ENCODE measurements around the gene EVC2. TPM values are rescaled to one million over a fixed set of nuclear protein-coding genes. Genes with fewer than 3 reads are reported as not detected.

The EVC2 gene, protein sequence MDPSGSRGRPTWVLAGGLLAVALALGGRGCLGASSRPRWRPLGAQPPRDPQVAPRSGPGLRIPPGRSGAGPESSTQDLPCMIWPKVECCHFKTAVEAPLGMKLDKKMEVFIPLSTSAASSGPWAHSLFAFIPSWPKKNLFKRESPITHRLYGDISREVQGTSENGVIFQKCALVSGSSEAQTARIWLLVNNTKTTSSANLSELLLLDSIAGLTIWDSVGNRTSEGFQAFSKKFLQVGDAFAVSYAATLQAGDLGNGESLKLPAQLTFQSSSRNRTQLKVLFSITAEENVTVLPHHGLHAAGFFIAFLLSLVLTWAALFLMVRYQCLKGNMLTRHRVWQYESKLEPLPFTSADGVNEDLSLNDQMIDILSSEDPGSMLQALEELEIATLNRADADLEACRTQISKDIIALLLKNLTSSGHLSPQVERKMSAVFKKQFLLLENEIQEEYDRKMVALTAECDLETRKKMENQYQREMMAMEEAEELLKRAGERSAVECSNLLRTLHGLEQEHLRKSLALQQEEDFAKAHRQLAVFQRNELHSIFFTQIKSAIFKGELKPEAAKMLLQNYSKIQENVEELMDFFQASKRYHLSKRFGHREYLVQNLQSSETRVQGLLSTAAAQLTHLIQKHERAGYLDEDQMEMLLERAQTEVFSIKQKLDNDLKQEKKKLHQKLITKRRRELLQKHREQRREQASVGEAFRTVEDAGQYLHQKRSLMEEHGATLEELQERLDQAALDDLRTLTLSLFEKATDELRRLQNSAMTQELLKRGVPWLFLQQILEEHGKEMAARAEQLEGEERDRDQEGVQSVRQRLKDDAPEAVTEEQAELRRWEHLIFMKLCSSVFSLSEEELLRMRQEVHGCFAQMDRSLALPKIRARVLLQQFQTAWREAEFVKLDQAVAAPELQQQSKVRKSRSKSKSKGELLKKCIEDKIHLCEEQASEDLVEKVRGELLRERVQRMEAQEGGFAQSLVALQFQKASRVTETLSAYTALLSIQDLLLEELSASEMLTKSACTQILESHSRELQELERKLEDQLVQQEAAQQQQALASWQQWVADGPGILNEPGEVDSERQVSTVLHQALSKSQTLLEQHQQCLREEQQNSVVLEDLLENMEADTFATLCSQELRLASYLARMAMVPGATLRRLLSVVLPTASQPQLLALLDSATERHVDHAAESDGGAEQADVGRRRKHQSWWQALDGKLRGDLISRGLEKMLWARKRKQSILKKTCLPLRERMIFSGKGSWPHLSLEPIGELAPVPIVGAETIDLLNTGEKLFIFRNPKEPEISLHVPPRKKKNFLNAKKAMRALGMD
- total RNA-seq (under 1 TPM; 0.22 to 0.98 (median 0.39) TPM), polyA plus RNA-seq (under 1 TPM in 1 of 2 donors, not detected in 1; 0.09 TPM), total RNA-seq (not detected)

GRCh38 chr4:5708449-5709206 lies at the start of gene EVC2:
EVC2 (minus strand) TSS chr4:5708559; CDS start chr4:5708513, 46 bp downstream.
- no peaks in the 10 kb centered on the region for H3K27me3 ChIP-seq (ENCODE audit: control insufficient read depth in 2 of 2, insufficient read depth in 2 of 2, low read length in 2 of 2)
- Mint-ChIP-seq H3K27me3 (peaks cover 48 to 55% (median 51%) of the 10 kb centered on the region in 5 donors), H3K36me3 (peaks cover 0 to 4% (median 1%) of the 10 kb centered on the region in 5 donors), H3K4me3 (peak within 1 kb of the TSS in 6 of 10 donors; percentile 9 to 56 (median 16)), H3K4me1 (peaks cover 0 to 17% (median 11%) of the 10 kb centered on the region in 7 donors), H3K9me3 (peaks cover 4 to 12% (median 10%) of the 10 kb centered on the region in 11 donors), H3K27ac (no peak within 1 kb of the TSS)
- DNase-seq (no peak), ATAC-seq (no peak)
- intact Hi-C loops (cut with micrococcal nuclease) = no loop called here
- peaks cover 0 to 4% (median 0%) of the 10 kb centered on the region in 3 experiments for H3K9me3 ChIP-seq (ENCODE audit: control insufficient read depth in 2 of 3, low read length in 3 of 3)
- no peak within 1 kb of the TSS for H3K27ac ChIP-seq (ENCODE audit: low read depth, low read length)
- ChIA-PET POLR2A (no interaction called here), CTCF (no interaction called here)
- H3K4me1 ChIP-seq (ENCODE audit: control insufficient read depth in 2 of 2, insufficient read depth in 2 of 2, low read length in 2 of 2) = no peaks in the 10 kb centered on the region
- H3K4me3 ChIP-seq (ENCODE audit: low read length) = no peak within 1 kb of the TSS
- no peaks in the 10 kb centered on the region for H3K36me3 ChIP-seq (ENCODE audit: control insufficient read depth in 2 of 3, insufficient read depth in 3 of 3, low read length in 3 of 3)

GRCh38 chr4:5757954-5758353 lies 49.6 kb upstream of the EVC2 start:
- Mint-ChIP-seq H3K4me1 (peaks cover 0 to 6% (median 0%) of the 10 kb centered on the region in 7 donors), H3K9me3 (peaks cover 0 to 11% (median 2%) of the 10 kb centered on the region in 11 donors), H3K4me3 (no peak overlapping the region), H3K27me3 (no peaks in the 10 kb centered on the region), H3K36me3 (no peaks in the 10 kb centered on the region), H3K27ac (no peak overlapping the region)
- no peaks in the 10 kb centered on the region for H3K27me3 ChIP-seq (ENCODE audit: control insufficient read depth in 2 of 2, insufficient read depth in 2 of 2, low read length in 2 of 2)
- ChIA-PET CTCF (no interaction called here), POLR2A (no interaction called here)
- ATAC-seq = no peak
- H3K27ac ChIP-seq (ENCODE audit: low read depth, low read length) = no peak overlapping the region
- no peaks in the 10 kb centered on the region for H3K9me3 ChIP-seq (ENCODE audit: control insufficient read depth in 2 of 3, low read length in 3 of 3)
- intact Hi-C loops (cut with micrococcal nuclease) = no loop called here
- no peak overlapping the region for H3K4me3 ChIP-seq (ENCODE audit: low read length)
- no peaks in the 10 kb centered on the region for H3K4me1 ChIP-seq (ENCODE audit: control insufficient read depth in 2 of 2, insufficient read depth in 2 of 2, low read length in 2 of 2)
- no peak for DNase-seq
- H3K36me3 ChIP-seq (ENCODE audit: control insufficient read depth in 2 of 3, insufficient read depth in 3 of 3, low read length in 3 of 3) = no peaks in the 10 kb centered on the region

DNA sequence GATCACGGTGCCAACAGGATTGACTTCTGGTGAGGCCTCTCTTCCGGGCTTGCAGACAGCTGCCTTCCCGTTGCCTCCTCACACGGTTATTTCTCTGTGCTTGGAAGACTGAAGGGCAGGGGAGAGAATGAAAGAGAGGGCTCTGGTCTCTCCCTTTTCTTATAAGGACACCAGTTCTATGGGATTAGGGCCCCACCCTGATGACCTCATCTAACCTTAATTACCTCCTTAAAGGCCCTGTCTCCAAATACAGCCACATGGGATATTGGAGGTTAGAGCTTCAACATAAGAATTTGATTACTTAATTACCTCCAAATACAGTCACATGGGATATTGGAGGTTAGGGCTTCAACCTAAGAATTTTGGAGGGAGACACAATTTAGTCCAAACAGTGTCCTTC lies 49.2 kb upstream of the EVC2 start:
- Histone ChIP-seq H3K9me3 (ENCODE audit: control insufficient read depth in 2 of 3, low read length in 3 of 3) (no peaks in the 10 kb centered on the region), H3K27ac (ENCODE audit: low read depth, low read length) (no peak overlapping the region), H3K36me3 (ENCODE audit: control insufficient read depth in 2 of 3, insufficient read depth in 3 of 3, low read length in 3 of 3) (no peaks in the 10 kb centered on the region), H3K4me1 (ENCODE audit: control insufficient read depth in 2 of 2, insufficient read depth in 2 of 2, low read length in 2 of 2) (no peaks in the 10 kb centered on the region), H3K4me3 (ENCODE audit: low read length) (no peak overlapping the region), H3K27me3 (ENCODE audit: control insufficient read depth in 2 of 2, insufficient read depth in 2 of 2, low read length in 2 of 2) (no peaks in the 10 kb centered on the region)
- no peak for DNase-seq
- intact Hi-C loops (cut with micrococcal nuclease) = no loop called here
- Mint-ChIP-seq H3K4me3 (no peak overlapping the region), H3K27me3 (no peaks in the 10 kb centered on the region), H3K27ac (no peak overlapping the region), H3K36me3 (no peaks in the 10 kb centered on the region), H3K4me1 (peaks cover 0 to 6% (median 0%) of the 10 kb centered on the region in 7 donors), H3K9me3 (peaks cover 0 to 11% (median 2%) of the 10 kb centered on the region in 11 donors)
- ChIA-PET POLR2A (no interaction called here), CTCF (no interaction called here)
- ATAC-seq = no peak

GRCh38 chr4:5757091-5757490 lies 48.7 kb upstream of the EVC2 start:
- Mint-ChIP-seq H3K9me3 (peaks cover 0 to 11% (median 2%) of the 10 kb centered on the region in 11 donors), H3K36me3 (no peaks in the 10 kb centered on the region), H3K27ac (no peak overlapping the region), H3K4me3 (no peak overlapping the region), H3K27me3 (no peaks in the 10 kb centered on the region), H3K4me1 (peaks cover 0 to 6% (median 0%) of the 10 kb centered on the region in 7 donors)
- no peaks in the 10 kb centered on the region for H3K9me3 ChIP-seq (ENCODE audit: control insufficient read depth in 2 of 3, low read length in 3 of 3)
- H3K27ac ChIP-seq (ENCODE audit: low read depth, low read length) = no peak overlapping the region
- no peaks in the 10 kb centered on the region for H3K36me3 ChIP-seq (ENCODE audit: control insufficient read depth in 2 of 3, insufficient read depth in 3 of 3, low read length in 3 of 3)
- no peaks in the 10 kb centered on the region for H3K4me1 ChIP-seq (ENCODE audit: control insufficient read depth in 2 of 2, insufficient read depth in 2 of 2, low read length in 2 of 2)
- DNase-seq = no peak
- ATAC-seq = no peak
- POLR2A ChIA-PET = no interaction called here
- H3K27me3 ChIP-seq (ENCODE audit: control insufficient read depth in 2 of 2, insufficient read depth in 2 of 2, low read length in 2 of 2) = no peaks in the 10 kb centered on the region
- H3K4me3 ChIP-seq (ENCODE audit: low read length) = no peak overlapping the region
- CTCF ChIA-PET = no interaction called here
- intact Hi-C loops (cut with micrococcal nuclease) = no loop called here

GRCh38 chr4:5756271-5756670 lies 47.9 kb upstream of the EVC2 start:
- POLR2A ChIA-PET = no interaction called here
- Mint-ChIP-seq H3K27me3 (peaks cover 0 to 4% (median 0%) of the 10 kb centered on the region in 5 donors), H3K4me3 (no peak overlapping the region), H3K9me3 (peaks cover 0 to 9% (median 2%) of the 10 kb centered on the region in 11 donors), H3K27ac (no peak overlapping the region), H3K4me1 (peaks cover 0 to 6% (median 0%) of the 10 kb centered on the region in 7 donors), H3K36me3 (no peaks in the 10 kb centered on the region)
- intact Hi-C loops (cut with micrococcal nuclease) = no loop called here
- H3K4me1 ChIP-seq (ENCODE audit: control insufficient read depth in 2 of 2, insufficient read depth in 2 of 2, low read length in 2 of 2) = no peaks in the 10 kb centered on the region
- H3K27me3 ChIP-seq (ENCODE audit: control insufficient read depth in 2 of 2, insufficient read depth in 2 of 2, low read length in 2 of 2) = no peaks in the 10 kb centered on the region
- no peak overlapping the region for H3K27ac ChIP-seq (ENCODE audit: low read depth, low read length)
- no peaks in the 10 kb centered on the region for H3K9me3 ChIP-seq (ENCODE audit: control insufficient read depth in 2 of 3, low read length in 3 of 3)
- DNase-seq (no peak), ATAC-seq (no peak)
- no peak overlapping the region for H3K4me3 ChIP-seq (ENCODE audit: low read length)
- H3K36me3 ChIP-seq (ENCODE audit: control insufficient read depth in 2 of 3, insufficient read depth in 3 of 3, low read length in 3 of 3) = no peaks in the 10 kb centered on the region
- CTCF ChIA-PET = no interaction called here

GRCh38 chr4:5755679-5756078 lies 47.3 kb upstream of the EVC2 start:
- Mint-ChIP-seq H3K9me3 (peaks cover 0 to 9% (median 2%) of the 10 kb centered on the region in 11 donors), H3K27ac (no peak overlapping the region), H3K4me1 (peaks cover 0 to 6% (median 0%) of the 10 kb centered on the region in 7 donors), H3K4me3 (no peak overlapping the region), H3K27me3 (peaks cover 0 to 4% (median 0%) of the 10 kb centered on the region in 5 donors), H3K36me3 (no peaks in the 10 kb centered on the region)
- ATAC-seq (no peak), DNase-seq (no peak)
- Histone ChIP-seq H3K4me1 (ENCODE audit: control insufficient read depth in 2 of 2, insufficient read depth in 2 of 2, low read length in 2 of 2) (no peaks in the 10 kb centered on the region), H3K27ac (ENCODE audit: low read depth, low read length) (no peak overlapping the region), H3K9me3 (ENCODE audit: control insufficient read depth in 2 of 3, low read length in 3 of 3) (no peaks in the 10 kb centered on the region), H3K4me3 (ENCODE audit: low read length) (no peak overlapping the region), H3K36me3 (ENCODE audit: control insufficient read depth in 2 of 3, insufficient read depth in 3 of 3, low read length in 3 of 3) (no peaks in the 10 kb centered on the region), H3K27me3 (ENCODE audit: control insufficient read depth in 2 of 2, insufficient read depth in 2 of 2, low read length in 2 of 2) (no peaks in the 10 kb centered on the region)
- POLR2A ChIA-PET = no interaction called here
- CTCF ChIA-PET = no interaction called here
- intact Hi-C loops (cut with micrococcal nuclease) = no loop called here
